AG08396 (cell line): ENCODE results near the gene ATPAF2.

Experiments
- DNase-seq: peaks from one replicate; pipeline ENCODE4 v3.0.0; 2012; ENCODE audit warnings: low spot score, mixed read lengths

Gene ATPAF2

DNA sequence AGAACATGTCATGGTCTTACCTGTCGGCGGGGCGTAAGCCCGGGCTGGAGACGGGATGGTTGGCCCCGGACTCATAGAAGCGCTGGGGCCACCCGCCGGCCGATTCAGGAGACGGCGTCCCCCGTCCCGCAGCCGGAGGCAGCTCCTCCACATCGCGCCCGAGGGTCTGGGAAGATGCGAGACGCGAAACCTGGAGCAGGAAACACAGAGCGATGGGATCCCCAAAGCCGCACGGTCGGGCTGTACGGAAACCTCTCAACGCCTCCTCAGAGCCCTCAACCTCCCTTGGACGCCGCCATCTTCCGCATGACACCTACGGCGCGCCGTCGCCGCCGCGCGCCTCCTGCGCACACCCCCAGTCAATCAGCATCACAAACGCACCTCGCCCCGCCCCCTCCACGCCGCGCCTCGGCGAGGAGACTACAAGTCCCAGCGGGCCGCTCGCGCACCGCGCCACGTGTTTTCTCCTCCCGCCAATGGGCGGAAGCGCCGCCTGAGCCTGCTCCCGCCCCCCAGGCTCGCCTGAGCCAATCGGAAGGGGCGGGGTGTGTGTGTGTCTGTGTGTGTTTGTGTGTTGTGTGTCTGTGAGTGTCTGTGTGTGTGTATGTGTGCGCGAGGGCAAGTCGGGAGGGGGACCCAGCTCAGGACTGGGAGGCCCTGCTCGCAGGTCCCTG, at the start of gene ATPAF2, which contains the start of gene GID4:
TSS of gene ATPAF2 (minus strand) at position 308 of the 674 bp plus-strand sequence. CDS start at position 153, 155 bp downstream.
TSS of gene GID4 (plus strand) at position 548 of the 674 bp plus-strand sequence. CDS start at position 605, 57 bp downstream.
- DNase-seq: peak; percentile 99

GRCh38 chr17:18087610-18088491, 48.9 kb upstream of the ATPAF2 start, which contains the start of gene DRG2:
DRG2 (plus strand) TSS chr17:18087948; CDS start chr17:18088024, 76 bp downstream.
- DNase-seq: peak; percentile 95

DNA sequence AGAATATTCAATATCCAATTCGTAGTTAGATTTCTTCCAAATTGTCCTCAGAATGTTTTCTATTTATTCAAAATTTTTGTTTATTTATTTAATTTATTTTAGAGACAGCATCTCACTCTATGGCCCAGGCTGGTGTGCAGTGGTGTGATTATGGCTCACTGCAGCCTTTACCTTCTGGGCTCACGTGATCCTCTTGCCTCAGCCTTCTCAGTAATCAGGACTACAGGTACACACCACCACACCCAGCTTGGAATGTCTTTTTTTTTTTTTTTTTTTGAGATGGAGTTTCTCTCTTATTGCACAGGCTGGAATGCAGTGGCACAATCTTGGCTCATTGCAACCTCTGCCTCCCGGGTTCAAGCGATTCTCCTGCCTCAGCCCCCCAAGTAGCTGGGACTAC, 45.3 kb upstream of the ATPAF2 start:
- no peak for DNase-seq

DNA sequence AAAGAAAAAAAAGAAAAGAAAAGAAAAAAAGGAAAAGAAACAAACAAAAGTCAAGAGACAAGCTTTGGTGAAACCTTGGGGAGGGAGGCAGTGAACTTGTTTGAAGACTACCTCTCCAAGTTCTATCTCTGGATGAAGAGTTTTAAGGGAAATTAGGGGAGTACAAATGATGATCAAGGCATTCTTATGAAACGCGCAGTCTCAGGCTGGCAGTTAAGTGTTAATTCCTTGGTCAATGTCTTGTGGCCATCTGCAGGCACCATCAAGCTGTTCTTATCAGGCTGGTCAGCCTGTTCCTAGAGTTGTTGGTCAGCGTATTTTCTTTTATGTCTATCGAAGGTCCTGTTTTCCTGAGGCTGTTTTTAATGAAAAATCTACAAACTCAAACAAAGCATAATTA, 40.6 kb upstream of the ATPAF2 start:
- no peak for DNase-seq

GRCh38 chr17:18076936-18077335, 38.0 kb upstream of the ATPAF2 start:
- no peak for DNase-seq

- no peak for DNase-seq
These were observed 35.8 kb upstream of the ATPAF2 start for GRCh38 chr17:18074566-18075272.

GRCh38 chr17:18071751-18072150, 32.8 kb upstream of the ATPAF2 start:
- DNase-seq: no peak

DNA sequence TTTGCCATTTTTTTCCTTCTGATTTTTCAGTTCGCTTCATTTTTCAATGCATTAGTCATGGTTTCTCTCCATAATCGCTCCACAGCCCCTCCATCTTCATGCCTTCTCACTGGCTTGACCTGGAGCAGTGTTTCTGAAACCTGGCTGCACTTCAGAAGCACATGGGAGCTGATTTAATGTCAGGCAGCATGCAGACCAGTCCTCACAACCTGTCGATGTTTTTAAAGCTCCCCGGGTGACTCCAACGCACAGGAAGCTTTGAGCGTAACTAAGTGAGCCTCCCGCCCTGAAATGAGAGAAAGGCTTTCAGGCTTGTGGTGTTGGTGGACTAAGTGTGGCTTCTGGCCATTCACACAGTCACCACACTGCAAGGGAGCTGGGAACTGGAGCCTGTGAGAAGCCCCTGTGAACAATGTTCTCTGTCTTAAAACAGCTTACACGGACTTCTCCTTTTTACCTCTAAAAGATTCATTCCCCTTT, 31.9 kb upstream of the ATPAF2 start:
- peak; percentile 50 for DNase-seq

DNA sequence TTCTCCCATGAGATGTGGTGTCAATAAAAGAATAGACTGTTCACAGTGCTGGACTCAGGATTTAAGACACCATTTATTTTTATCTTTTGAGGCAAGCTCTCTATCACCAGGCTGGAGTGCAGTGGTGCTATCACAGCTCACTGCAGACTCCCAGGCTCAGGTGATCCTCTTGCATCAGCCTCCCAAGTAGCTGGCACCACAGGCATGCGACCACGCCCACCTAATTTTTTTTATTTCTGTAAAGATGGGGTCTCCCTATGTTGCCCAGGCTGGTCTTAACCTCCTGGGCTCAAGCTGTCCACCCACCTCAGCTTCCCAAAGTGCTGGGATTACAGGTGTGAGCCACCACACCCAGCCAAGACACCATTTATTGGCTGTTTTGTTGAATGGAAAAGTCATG, 30.1 kb upstream of the ATPAF2 start:
- no peak for DNase-seq

- DNase-seq: no peak
These were observed 27.9 kb upstream of the ATPAF2 start for GRCh38 chr17:18066866-18067265.

DNA sequence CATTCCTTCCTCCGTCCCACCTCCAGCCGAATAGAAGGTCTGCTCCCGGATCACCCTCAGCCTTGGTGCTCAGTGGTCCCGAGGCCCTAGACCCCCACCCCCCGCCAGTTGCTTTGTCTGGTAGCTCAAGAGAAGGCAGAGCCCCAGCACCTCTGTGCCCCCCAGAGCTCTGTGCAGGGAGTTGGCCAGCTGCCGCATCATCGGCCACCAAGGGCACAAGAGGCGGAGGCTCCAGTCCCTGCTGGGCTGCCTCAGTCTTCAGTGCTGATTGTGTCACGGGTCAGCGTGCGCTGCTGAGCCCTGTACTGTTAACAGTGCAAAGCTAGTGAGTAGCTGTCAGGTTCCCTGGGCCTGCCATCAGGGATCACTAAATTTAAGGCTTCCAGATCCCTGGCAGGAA, 26.6 kb upstream of the ATPAF2 start:
- no peak for DNase-seq

GRCh38 chr17:18064053-18064452, 25.1 kb upstream of the ATPAF2 start:
- DNase-seq: no peak

GRCh38 chr17:18059283-18059682, 20.3 kb upstream of the ATPAF2 start:
- DNase-seq: no peak

GRCh38 chr17:18056214-18056613, 17.2 kb upstream of the ATPAF2 start:
- no peak for DNase-seq

- no peak for DNase-seq
These were observed 16.6 kb upstream of the ATPAF2 start for GRCh38 chr17:18055597-18055996.

GRCh38 chr17:18045691-18046350, 6.9 kb upstream of the ATPAF2 start:
- no peak for DNase-seq

DNA sequence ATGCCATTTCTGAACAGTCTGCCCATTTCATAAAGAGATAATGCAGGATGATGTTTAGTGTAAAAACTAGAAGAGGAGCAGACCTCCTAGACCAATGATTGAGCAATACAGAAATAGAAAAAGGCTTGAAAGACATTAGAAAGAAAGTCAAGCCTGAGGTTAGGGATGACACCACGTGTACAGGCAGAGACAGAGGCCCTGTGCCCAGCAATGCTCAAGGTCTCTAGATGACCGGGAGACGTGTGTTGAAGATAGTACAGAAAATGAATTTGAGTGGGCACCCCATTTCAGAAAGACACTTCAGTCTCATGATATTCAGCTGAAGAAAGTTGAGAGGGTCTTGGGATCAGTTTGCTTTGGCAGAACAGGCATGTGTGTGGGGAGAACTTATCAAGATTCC, 5.6 kb upstream of the ATPAF2 start:
- no peak for DNase-seq

- no peak for DNase-seq
These were observed 4.5 kb upstream of the ATPAF2 start for GRCh38 chr17:18043491-18043890.

GRCh38 chr17:18042983-18043382, 4.0 kb upstream of the ATPAF2 start:
- no peak for DNase-seq

- peak; percentile 73 for DNase-seq
These were observed 2.8 kb upstream of the ATPAF2 start for GRCh38 chr17:18041776-18042175.

DNA sequence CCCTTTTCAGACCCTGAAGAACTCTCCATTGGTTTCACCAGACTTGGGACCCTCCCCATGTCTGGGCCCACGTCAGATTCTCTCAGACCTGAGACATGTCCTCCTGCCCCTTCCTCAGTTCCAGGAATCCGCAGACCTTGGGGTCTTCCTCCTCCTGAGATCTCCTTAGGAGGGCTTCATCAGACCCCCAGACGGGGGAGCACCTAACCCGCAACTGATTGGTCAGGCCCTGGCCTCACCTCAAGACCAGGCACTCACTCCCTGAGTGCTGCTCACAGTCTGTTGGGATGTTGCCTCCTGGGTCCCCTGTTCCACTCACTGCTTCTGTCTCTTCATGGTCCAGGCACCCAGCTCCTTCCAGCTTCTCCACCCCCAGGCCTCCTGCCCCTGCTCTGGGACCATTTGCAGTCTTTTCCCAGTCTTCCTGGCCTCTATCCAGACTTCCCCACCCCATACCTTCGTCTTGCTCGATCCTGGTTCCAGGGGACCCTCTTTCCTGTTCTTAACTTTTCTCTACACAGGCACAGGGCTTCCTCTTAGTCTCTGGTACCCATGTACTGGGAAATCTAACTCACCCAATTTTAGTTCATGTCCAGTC, 1.4 kb upstream of the ATPAF2 start:
- no peak for DNase-seq
